Thyroid gland (tissue), 4 donors: ENCODE measurements around the gene ENSA.

ENCODE experiments used
- POLR2A ChIP-seq, 2 donors: fragments of 450-650 bp; IDR thresholded peaks; one replicate each; pipeline ENCODE4 v1.6.1; 2017; ENCODE audit warnings: antibody characterized with exemption in 2 of 2, mild to moderate bottlenecking in 2 of 2, moderate library complexity in 1 of 2
- TF ChIP-seq, protein P1 (sequence below), 6 experiments: fragments of 200-600 bp in 3 of 6; fragments of 450-650 bp in 3 of 6; sonication (generic) in 3 of 6; IDR thresholded peaks; one replicate each; pipeline ENCODE4 v1.5.1; 2016 to 2019; ENCODE audit warnings: antibody characterized with exemption in 6 of 6, mild to moderate bottlenecking in 2 of 6, inconsistent platforms in 1 of 6, moderate library complexity in 1 of 6

DNA sequence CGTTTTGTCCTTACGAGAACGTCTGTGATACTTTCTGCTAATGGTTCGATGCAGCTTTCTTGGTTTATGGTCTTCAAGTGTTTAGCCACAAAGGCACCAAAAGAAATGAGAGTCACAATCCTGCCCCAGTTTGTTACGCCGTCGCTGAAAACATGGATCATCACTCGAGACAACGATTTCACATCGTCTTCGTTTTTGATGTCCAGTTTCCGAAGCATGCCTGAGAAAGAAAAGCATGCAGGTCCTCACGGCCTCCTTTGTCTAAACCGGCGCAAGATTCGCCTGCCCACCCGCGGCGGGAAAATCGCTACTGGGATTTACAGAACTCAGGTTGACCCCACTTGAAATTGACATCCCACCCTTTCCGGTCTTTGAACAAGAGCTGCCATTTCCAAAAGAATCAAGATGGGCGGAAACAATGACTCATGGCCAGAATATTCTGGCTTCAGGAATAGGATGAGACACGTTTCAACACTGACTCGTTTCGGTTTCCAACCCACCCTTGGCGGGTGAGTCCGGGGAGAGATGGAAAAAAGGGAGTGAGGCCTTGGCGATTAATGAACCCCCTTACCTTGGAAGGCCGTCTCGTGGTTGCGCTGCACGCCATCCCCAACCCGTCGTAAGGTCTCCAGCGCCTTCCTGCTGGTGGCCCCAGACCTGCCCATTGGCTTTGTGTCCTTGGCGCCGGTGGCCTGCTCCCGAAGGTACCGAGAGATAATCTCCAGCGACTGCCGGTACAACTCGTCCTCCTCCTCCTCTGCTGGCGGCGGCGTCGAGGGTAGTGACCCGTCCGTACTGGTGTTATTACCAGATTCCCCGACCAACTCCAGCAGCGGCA is 50.9 kb downstream of the ENSA start:
- TF ChIP-seq, protein P1, sequence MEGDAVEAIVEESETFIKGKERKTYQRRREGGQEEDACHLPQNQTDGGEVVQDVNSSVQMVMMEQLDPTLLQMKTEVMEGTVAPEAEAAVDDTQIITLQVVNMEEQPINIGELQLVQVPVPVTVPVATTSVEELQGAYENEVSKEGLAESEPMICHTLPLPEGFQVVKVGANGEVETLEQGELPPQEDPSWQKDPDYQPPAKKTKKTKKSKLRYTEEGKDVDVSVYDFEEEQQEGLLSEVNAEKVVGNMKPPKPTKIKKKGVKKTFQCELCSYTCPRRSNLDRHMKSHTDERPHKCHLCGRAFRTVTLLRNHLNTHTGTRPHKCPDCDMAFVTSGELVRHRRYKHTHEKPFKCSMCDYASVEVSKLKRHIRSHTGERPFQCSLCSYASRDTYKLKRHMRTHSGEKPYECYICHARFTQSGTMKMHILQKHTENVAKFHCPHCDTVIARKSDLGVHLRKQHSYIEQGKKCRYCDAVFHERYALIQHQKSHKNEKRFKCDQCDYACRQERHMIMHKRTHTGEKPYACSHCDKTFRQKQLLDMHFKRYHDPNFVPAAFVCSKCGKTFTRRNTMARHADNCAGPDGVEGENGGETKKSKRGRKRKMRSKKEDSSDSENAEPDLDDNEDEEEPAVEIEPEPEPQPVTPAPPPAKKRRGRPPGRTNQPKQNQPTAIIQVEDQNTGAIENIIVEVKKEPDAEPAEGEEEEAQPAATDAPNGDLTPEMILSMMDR (IDR thresholded peaks at IDR 0.05): no peak
- peak in 1 of 2 donors; percentile 29 for TF ChIP-seq POLR2A (IDR thresholded peaks at IDR 0.05)
